ENCODE data around the gene BMP5. TPM values are rescaled to one million over a fixed set of nuclear protein-coding genes. Genes with fewer than 3 reads are reported as not detected.

BMP5 gene
- total and polyA plus RNA-seq, 2 of the 13 experiments (the other 11 are each of a cell fraction or from before 2014, with no cell fraction given), result not detected

DNA sequence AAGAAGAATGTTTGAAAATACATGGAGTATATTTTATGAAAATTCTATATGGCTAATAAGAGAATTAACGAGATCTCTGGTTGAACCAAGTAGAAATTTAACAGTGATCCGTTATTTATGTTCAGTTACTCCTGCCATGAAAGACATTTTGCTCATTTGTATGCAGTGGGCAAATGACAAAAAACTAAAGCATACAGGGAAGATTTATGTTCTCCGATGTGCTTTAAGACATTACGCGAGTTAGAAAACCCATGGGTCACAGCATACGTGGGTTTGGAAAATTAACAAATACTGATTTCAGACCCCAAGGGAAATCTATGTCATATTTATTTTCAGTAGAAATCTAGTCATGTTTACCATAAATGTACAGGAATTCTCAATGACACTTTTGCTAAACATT is 90.1 kb downstream of the BMP5 start:
- no peak overlapping the region for H2AFZ ChIP-seq (ENCODE audit: low read length)
- intact Hi-C loops (cut with micrococcal nuclease; ENCODE audit: unreplicated experiment) (no loop called here), in situ Hi-C loops (cut with HindIII; ENCODE audit: extremely low pct_ligation_motif_present, low pct_unique_long_range_greater_than_20kb) (no loop called here)
- BruUV-seq (replicated peaks), result no TSS peak
- no peaks in the 10 kb centered on the region for H3K27me3 ChIP-seq (ENCODE audit: control insufficient read depth in 1 of 2, insufficient read depth in 2 of 2, low read length in 2 of 2)
- H3K4me2 ChIP-seq (ENCODE audit: low read depth, low read length), result no peak overlapping the region
- H3K4me3 ChIP-seq (replicated peaks in 1 of 3; ENCODE audit: insufficient read depth in 1 of 3, low read depth in 2 of 3, low read length in 3 of 3), result no peak overlapping the region
- WGBS (ENCODE audit: low lambda C conversion rate), result 52% methylated on average over 6 of the region's 6 CpGs
- no peaks in the 10 kb centered on the region for H4K20me1 ChIP-seq (ENCODE audit: insufficient read depth, low read length)
- H3K9ac ChIP-seq (ENCODE audit: insufficient read depth, low read depth, low read length), result no peak overlapping the region
- no peak for DNase-seq (ENCODE audit: low spot score)
- no peaks in the 10 kb centered on the region for H3K4me1 ChIP-seq (ENCODE audit: insufficient read depth, low read length)
- ChIA-PET CTCF (ENCODE audit: low intra/inter-chr PET ratio, low total read pairs) (no interaction called here), POLR2A (no interaction called here)
- TF ChIP-seq FOSL1 (CRISPR knock-in tag; IDR thresholded peaks at IDR 0.05; ENCODE audit: borderline replicate concordance), result no peak
- TF ChIP-seq ZNF781 (CRISPR knock-in tag; IDR thresholded peaks at IDR 0.05; ENCODE audit: borderline replicate concordance, not compliant biosample characterization), result no peak
- TF ChIP-seq, protein P1, sequence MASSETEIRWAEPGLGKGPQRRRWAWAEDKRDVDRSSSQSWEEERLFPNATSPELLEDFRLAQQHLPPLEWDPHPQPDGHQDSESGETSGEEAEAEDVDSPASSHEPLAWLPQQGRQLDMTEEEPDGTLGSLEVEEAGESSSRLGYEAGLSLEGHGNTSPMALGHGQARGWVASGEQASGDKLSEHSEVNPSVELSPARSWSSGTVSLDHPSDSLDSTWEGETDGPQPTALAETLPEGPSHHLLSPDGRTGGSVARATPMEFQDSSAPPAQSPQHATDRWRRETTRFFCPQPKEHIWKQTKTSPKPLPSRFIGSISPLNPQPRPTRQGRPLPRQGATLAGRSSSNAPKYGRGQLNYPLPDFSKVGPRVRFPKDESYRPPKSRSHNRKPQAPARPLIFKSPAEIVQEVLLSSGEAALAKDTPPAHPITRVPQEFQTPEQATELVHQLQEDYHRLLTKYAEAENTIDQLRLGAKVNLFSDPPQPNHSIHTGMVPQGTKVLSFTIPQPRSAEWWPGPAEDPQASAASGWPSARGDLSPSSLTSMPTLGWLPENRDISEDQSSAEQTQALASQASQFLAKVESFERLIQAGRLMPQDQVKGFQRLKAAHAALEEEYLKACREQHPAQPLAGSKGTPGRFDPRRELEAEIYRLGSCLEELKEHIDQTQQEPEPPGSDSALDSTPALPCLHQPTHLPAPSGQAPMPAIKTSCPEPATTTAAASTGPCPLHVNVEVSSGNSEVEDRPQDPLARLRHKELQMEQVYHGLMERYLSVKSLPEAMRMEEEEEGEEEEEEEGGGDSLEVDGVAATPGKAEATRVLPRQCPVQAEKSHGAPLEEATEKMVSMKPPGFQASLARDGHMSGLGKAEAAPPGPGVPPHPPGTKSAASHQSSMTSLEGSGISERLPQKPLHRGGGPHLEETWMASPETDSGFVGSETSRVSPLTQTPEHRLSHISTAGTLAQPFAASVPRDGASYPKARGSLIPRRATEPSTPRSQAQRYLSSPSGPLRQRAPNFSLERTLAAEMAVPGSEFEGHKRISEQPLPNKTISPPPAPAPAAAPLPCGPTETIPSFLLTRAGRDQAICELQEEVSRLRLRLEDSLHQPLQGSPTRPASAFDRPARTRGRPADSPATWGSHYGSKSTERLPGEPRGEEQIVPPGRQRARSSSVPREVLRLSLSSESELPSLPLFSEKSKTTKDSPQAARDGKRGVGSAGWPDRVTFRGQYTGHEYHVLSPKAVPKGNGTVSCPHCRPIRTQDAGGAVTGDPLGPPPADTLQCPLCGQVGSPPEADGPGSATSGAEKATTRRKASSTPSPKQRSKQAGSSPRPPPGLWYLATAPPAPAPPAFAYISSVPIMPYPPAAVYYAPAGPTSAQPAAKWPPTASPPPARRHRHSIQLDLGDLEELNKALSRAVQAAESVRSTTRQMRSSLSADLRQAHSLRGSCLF (CRISPR knock-in tag; IDR thresholded peaks at IDR 0.05; ENCODE audit: borderline replicate concordance), result no peak
- TF ChIP-seq EEA1 (CRISPR knock-in tag; IDR thresholded peaks at IDR 0.05; ENCODE audit: borderline replicate concordance), result no peak
- TF ChIP-seq GLI4 (CRISPR knock-in tag; IDR thresholded peaks at IDR 0.05; ENCODE audit: borderline replicate concordance), result no peak
- no peak for TF ChIP-seq ZNF572 (CRISPR knock-in tag; IDR thresholded peaks at IDR 0.05)
- no peak for TF ChIP-seq CERS6 (CRISPR knock-in tag; IDR thresholded peaks at IDR 0.05)
- TF ChIP-seq ZNF101 (CRISPR knock-in tag; IDR thresholded peaks at IDR 0.05; ENCODE audit: borderline replicate concordance, low read depth), result no peak
- no peak for TF ChIP-seq ATF7-NPFF (CRISPR knock-in tag; IDR thresholded peaks at IDR 0.05; ENCODE audit: low read depth)
- TF ChIP-seq PHF20 (CRISPR knock-in tag; IDR thresholded peaks at IDR 0.05), result no peak
- TF ChIP-seq ZNF234 (CRISPR knock-in tag; conservative IDR thresholded peaks at IDR 0.05), result no peak
- H3K27ac ChIP-seq (ENCODE audit: extremely low read length, insufficient read depth, low read length), result no peak overlapping the region
- FAIRE-seq, result no peak
- no peaks in the 10 kb centered on the region for H3K36me3 ChIP-seq (replicated peaks in 1 of 2; ENCODE audit: control insufficient read depth in 1 of 2, insufficient read depth in 2 of 2, low read length in 2 of 2)
- no peak for ATAC-seq
- no peaks in the 10 kb centered on the region for H3K79me2 ChIP-seq (ENCODE audit: insufficient read depth, low read length)
- no peaks in the 10 kb centered on the region for H3K9me3 ChIP-seq (ENCODE audit: low read length)
